ENCODE measurements around the gene THAP8. TPM values are rescaled to one million over a fixed set of nuclear protein-coding genes. Genes with fewer than 3 reads are reported as not detected.

The THAP8 gene
- total and polyA plus RNA-seq, 10 of the 15 experiments (the other 5 are each of a cell fraction or from before 2014, with no cell fraction given), result 0.24 to 4.4 (median 2.6) TPM

- FAIRE-seq (no peak), DNase-seq (ENCODE audit: low read depth, low spot score) (no peak), ATAC-seq (no peak)
- WGBS (ENCODE audit: insufficient coverage, insufficient replicate concordance, low lambda C conversion rate, missing lambda C conversion rate), result 72% methylated on average over 7 of the region's 7 CpGs
- CTCF ChIA-PET, result no interaction called here
- Histone ChIP-seq H3K27me3 (replicated peaks in 1 of 2; ENCODE audit: control insufficient read depth in 2 of 2, insufficient read depth in 2 of 2, low read length in 1 of 2) (no peaks in the 10 kb centered on the region), H3K36me3 (ENCODE audit: control insufficient read depth in 2 of 2, insufficient read depth in 2 of 2, low read length in 1 of 2) (no peaks in the 10 kb centered on the region), H3K9ac (ENCODE audit: control insufficient read depth, insufficient read depth, low read length) (no peak overlapping the region), H3K4me1 (ENCODE audit: control insufficient read depth, insufficient read depth, low read length) (peaks cover 25% of the 10 kb centered on the region), H4K20me1 (ENCODE audit: control insufficient read depth, insufficient read depth) (no peaks in the 10 kb centered on the region), H3K4me3 (no peak overlapping the region), H3K79me2 (ENCODE audit: control insufficient read depth, insufficient read depth, low read length) (peaks cover 20% of the 10 kb centered on the region), H3K27ac (ENCODE audit: control insufficient read depth, insufficient read depth) (no peak overlapping the region), H2AFZ (ENCODE audit: control insufficient read depth, low read depth, low read length) (no peak overlapping the region), H3K9me3 (replicated peaks; ENCODE audit: control insufficient read depth, insufficient read depth, low read length) (no peaks in the 10 kb centered on the region), H3K4me2 (ENCODE audit: control insufficient read depth, insufficient read depth) (no peak overlapping the region)
- SMC1A ChIA-PET (ENCODE audit: uncharacterized antibody, unreplicated experiment), result interaction anchor here (1.2 to 1.3 kb wide), 2 partner anchors 61 to 246 kb away, joined by 3 read pairs; partner anchors contain the start of genes PSENEN and U2AF1L4
- in situ Hi-C loops (cut with MboI), result no loop called here
- BruUV-seq (replicated peaks), result no TSS peak
- intact Hi-C loops (cut with micrococcal nuclease; ENCODE audit: unreplicated experiment), result no loop called here
- RAD21 ChIA-PET (ENCODE audit: unreplicated experiment), result interaction anchor here (1.0 kb wide), 1 partner anchor 22 kb away, joined by 3 read pairs; the partner anchor contains the start of gene ALKBH6
- POLR2A ChIA-PET, result no interaction called here
- TF ChIP-seq SREBF1 (IDR thresholded peaks at IDR 0.05; ENCODE audit: low read length) (no peak), TCF12 (IDR thresholded peaks at IDR 0.05; ENCODE audit: low read depth, low read length) (no peak), ATF3 (IDR thresholded peaks at IDR 0.05; ENCODE audit: borderline replicate concordance, extremely low read depth, low read depth, low read length) (no peak), PBX3 (IDR thresholded peaks at IDR 0.05; ENCODE audit: insufficient replicate concordance, low read depth, low read length) (no peak), ZBTB11 (CRISPR knock-in tag; IDR thresholded peaks at IDR 0.05) (no peak), USF1 (IDR thresholded peaks at IDR 0.05; ENCODE audit: borderline replicate concordance, extremely low read length, insufficient read depth, low read depth, low read length) (no peak), SUZ12 (IDR thresholded peaks at IDR 0.05; ENCODE audit: unreplicated experiment) (no peak), FOS (IDR thresholded peaks at IDR 0.05; ENCODE audit: borderline replicate concordance, extremely low read depth, insufficient read length) (no peak), TBL1XR1 (IDR thresholded peaks at IDR 0.05; ENCODE audit: low read depth, low read length) (no peak), ZZZ3 (IDR thresholded peaks at IDR 0.05; ENCODE audit: control insufficient read depth, insufficient read length, low read depth) (no peak), SMAD5 (IDR thresholded peaks at IDR 0.05; ENCODE audit: low read depth) (no peak), BCL11A (IDR thresholded peaks at IDR 0.05; ENCODE audit: low read depth, low read length) (no peak), REST (IDR thresholded peaks at IDR 0.05; ENCODE audit: low read depth, low read length) (no peak)
These were observed 62.2 kb downstream of the THAP8 start for GRCh38 chr19:35991731-35992450.
